Activated T-helper 17 cell treated with anti-CD3 and anti-CD28 coated beads, Interleukin-2, amount 50 U/mL, for 72 hours (primary cell): Measurements from ENCODE around the gene PCF11. TPM values are rescaled to one million over a fixed set of nuclear protein-coding genes. Genes with fewer than 3 reads are reported as not detected.

Source experiments
- total RNA-seq, 2 donors: library from RNA; stranded (reverse); gene quantifications; one replicate each; pipeline ENCODE4 v1.2.3, GENCODE V29; 2022

Gene PCF11
- total RNA-seq, 2 donors from 2014 or later = 50.1 to 84.8 TPM

Other genes starting within 250 kb of the PCF11 start
- gene RAB30, start 85.2 kb upstream of the PCF11 start, total RNA-seq = 1 to 10 TPM; 7.0 to 8.7 TPM
- 1 to 10 TPM; 2.2 to 2.3 TPM for gene ANKRD42, start 36.6 kb downstream of the PCF11 start, total RNA-seq
- gene CCDC90B, start 129.2 kb downstream of the PCF11 start, total RNA-seq = 10 to 100 TPM; 25.4 to 30.7 TPM